Duodenal mucosa (tissue), 2 donors: ENCODE results near the gene SLC22A12.

Source experiments
- H3K27ac ChIP-seq: one replicate; pipeline ENCODE4 v1.7.0; 2013; ENCODE audit warnings: low read depth, low read length
- H3K27me3 ChIP-seq, 2 donors: one replicate each; pipeline ENCODE4 v1.7.0; 2013; ENCODE audit warnings: low read length in 2 of 2, control low read depth in 1 of 2; ENCODE audit not compliant: insufficient read depth in 2 of 2, control insufficient read depth in 1 of 2
- H3K36me3 ChIP-seq, 2 donors: one replicate each; pipeline ENCODE4 v1.7.0; 2013; ENCODE audit warnings: low read length in 2 of 2, control low read depth in 1 of 2; ENCODE audit not compliant: insufficient read depth in 2 of 2, control insufficient read depth in 1 of 2
- H3K4me1 ChIP-seq, 2 donors: one replicate each; pipeline ENCODE4 v1.7.0; 2013; ENCODE audit warnings: low read length in 2 of 2, control low read depth in 1 of 2; ENCODE audit not compliant: insufficient read depth in 2 of 2, control insufficient read depth in 1 of 2
- H3K4me3 ChIP-seq, 2 donors: one replicate each; pipeline ENCODE4 v1.7.0; 2013; ENCODE audit warnings: low read length in 2 of 2, low read depth in 1 of 2
- H3K9ac ChIP-seq, 2 donors: one replicate each; pipeline ENCODE4 v1.7.0; 2013; ENCODE audit warnings: low read length in 2 of 2, low read depth in 1 of 2
- H3K9me3 ChIP-seq, 2 donors: one replicate each; pipeline ENCODE4 v1.7.0; 2013; ENCODE audit warnings: low read length in 2 of 2, control low read depth in 1 of 2; ENCODE audit not compliant: control insufficient read depth in 1 of 2

SLC22A12 gene

DNA sequence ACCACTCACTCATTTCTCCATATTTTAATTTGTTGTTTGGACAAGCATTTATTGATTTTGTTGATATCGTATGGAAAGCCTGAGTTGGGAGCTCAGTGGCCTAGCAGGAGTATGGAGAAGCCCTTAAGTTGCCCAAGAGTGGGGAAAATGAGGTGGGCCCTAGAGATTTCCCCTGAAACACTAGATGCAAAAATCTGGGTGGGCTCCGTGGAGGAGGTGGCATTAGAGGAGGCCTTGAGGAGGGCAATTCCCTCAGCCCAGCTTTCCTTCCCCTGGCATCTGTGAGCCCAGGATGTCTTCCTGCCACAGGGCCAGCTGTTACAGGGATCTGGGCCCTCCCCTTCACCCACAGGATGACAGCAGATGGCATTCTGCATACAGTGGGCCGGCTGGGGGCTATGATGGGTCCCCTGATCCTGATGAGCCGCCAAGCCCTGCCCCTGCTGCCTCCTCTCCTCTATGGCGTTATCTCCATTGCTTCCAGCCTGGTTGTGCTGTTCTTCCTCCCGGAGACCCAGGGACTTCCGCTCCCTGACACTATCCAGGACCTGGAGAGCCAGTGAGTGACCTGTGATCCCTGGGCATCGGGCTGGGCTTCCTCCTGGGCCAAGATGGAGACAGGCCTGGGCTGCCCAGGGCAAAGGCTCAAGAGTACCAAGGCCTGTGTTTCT, 21.6 kb upstream of the SLC22A12 start:
- Histone ChIP-seq H3K4me3 (no peak overlapping the region), H3K9ac (no peak overlapping the region)

DNA sequence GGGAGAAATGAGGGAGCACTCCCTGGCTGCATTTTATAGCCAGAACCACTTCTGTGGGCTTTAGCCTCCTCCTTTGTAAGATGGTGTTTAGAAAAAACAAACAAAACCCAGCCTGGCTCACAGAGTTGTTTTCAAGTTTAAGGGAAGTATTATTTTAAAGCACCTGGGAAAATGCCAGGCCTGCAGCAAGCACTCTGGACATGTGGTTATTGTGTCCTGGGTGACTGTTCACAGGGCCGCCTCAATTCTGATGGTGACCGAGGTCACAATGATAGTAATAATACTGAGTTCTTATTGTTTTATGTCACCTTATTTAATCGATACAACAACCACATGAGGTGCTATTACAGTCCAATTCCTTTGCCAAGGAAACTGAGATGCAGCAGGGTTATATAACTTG, 20.7 kb upstream of the SLC22A12 start:
- Histone ChIP-seq H3K9me3 (no peaks in the 10 kb centered on the region), H3K27ac (no peak overlapping the region), H3K4me1 (no peaks in the 10 kb centered on the region), H3K4me3 (no peak overlapping the region), H3K27me3 (peaks cover 0 to 5% of the 10 kb centered on the region in 2 donors), H3K36me3 (no peaks in the 10 kb centered on the region), H3K9ac (no peak overlapping the region)

More for the DNA sequence above, 21.6 kb upstream of the SLC22A12 start:
- Histone ChIP-seq H3K9me3 (no peaks in the 10 kb centered on the region), H3K4me1 (no peaks in the 10 kb centered on the region), H3K27ac (no peak overlapping the region), H3K36me3 (no peaks in the 10 kb centered on the region), H3K27me3 (peaks cover 0 to 5% of the 10 kb centered on the region in 2 donors)

DNA sequence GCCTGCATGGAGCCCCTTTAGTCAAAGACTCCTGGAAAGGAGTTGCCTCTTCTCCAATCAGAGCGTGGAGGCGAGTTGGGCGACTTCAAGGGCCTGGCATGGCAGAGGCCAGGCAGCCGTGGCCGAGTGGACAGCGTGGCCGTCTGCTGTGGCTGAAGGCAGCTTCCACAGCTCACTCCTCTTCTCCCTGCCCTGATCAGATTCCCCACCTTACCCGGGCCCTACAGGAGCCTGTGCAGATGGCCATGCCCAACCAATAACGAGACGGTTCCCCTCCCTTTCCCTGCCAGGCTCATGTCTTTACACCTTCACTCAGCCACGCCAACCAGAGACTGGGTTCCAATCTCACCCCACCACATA, 20.0 kb upstream of the SLC22A12 start:
- no peak overlapping the region for H3K4me3 ChIP-seq
- H3K4me1 ChIP-seq: no peaks in the 10 kb centered on the region
- H3K36me3 ChIP-seq: no peaks in the 10 kb centered on the region
- H3K9me3 ChIP-seq: no peaks in the 10 kb centered on the region
- no peak overlapping the region for H3K27ac ChIP-seq
- H3K27me3 ChIP-seq: peaks cover 0 to 5% of the 10 kb centered on the region in 2 donors
- no peak overlapping the region for H3K9ac ChIP-seq

DNA sequence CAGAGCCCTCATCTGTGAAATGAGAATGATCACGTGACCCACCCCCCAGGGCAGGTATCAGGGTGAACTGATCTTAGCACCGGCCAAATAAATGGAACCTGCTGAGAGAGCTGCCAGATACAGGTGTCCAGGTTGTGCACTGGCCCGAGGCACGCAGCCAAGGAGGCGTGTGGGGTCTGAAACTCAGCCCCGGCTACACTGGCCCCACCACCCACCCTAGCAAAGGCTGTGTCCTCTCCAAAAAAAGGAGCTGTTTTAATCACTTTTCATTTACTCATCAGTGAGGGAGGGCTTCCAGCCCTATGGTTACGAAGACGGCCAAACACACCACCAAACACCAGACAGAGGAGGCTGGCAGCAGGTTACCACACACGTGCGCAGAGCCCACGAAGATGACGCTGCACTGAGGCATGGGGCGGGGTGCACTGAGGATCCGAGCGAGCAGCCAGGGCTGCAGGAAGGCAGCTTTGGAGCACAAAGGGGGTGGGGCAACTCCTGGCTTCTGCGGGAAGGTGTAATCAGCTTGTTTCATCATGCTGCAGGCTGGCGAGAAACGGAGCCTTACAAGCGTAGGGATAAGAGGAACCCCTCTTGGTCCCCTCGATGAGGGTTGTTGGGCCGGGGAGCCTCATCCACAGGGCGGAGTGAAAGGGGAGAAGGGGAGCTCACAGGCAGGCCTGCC, 19.5 kb upstream of the SLC22A12 start:
- Histone ChIP-seq H3K9me3 (no peaks in the 10 kb centered on the region), H3K27ac (no peak overlapping the region), H3K36me3 (no peaks in the 10 kb centered on the region), H3K9ac (no peak overlapping the region), H3K4me1 (no peaks in the 10 kb centered on the region), H3K4me3 (no peak overlapping the region), H3K27me3 (peaks cover 0 to 5% of the 10 kb centered on the region in 2 donors)

DNA sequence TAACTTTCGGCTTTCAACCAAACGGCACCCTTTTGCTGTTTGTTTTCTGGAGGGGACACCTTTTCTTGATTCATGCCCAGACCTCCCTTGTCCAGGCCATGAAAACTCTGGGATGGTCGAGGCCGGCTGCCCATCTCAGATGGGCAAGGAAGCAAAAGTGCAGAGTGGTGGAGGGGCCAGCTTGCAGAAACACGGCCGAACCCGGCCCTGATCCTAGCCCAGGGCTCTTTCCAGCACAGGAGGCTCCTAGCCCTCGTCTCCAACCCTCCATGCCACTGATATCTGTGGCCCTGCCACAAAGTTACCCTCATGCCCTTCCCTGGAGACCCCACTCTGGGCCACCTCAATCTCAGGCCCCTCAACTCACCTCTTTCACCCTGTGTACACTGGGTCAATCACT, 18.9 kb upstream of the SLC22A12 start:
- Histone ChIP-seq H3K4me3 (no peak overlapping the region), H3K27ac (no peak overlapping the region), H3K36me3 (no peaks in the 10 kb centered on the region), H3K9me3 (no peaks in the 10 kb centered on the region), H3K9ac (no peak overlapping the region), H3K27me3 (peaks cover 0 to 5% of the 10 kb centered on the region in 2 donors), H3K4me1 (no peaks in the 10 kb centered on the region)

DNA sequence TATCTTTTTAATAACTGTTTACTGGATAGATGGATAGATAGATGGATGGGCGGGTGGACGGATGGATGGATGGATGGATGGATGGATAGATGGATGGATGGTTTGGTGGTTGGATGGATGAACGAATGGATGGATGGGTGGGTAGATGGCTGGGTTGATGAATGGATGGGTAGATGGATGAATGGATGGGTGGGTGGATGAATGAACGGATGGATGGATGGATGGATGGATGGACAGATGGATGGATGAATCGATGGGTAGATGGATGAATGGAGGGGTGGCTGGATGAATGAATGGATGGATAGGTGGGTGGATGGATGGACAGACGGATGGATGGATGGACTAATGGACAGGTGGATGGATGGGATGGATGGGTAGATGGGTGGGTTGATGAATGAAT, 13.8 kb upstream of the SLC22A12 start:
- H3K9me3 ChIP-seq: no peaks in the 10 kb centered on the region
- H3K27ac ChIP-seq: no peak overlapping the region
- no peaks in the 10 kb centered on the region for H3K36me3 ChIP-seq
- H3K9ac ChIP-seq: no peak overlapping the region
- peaks cover 0 to 5% of the 10 kb centered on the region in 2 donors for H3K27me3 ChIP-seq
- no peak overlapping the region for H3K4me3 ChIP-seq
- H3K4me1 ChIP-seq: no peaks in the 10 kb centered on the region

DNA sequence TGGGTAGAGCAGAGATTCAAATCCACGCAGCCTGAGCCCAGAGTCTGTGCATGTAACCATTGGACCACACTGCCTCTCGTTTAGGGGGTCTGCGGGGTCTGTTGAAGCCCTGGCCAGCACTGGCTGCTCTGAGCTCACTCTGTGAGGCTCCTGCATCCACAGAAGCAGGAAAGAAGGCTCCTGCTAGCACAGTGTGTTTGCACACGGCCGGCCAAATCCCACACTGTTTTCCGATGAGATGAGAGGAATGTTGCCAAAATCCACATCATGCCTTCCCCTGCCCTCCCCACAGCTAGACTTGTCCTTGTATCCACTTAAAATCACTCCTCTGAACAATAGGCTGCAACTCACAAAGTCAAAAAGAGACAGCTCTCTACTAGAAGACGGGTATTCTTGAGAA, 10.6 kb upstream of the SLC22A12 start:
- Histone ChIP-seq H3K9me3 (no peaks in the 10 kb centered on the region), H3K27me3 (no peaks in the 10 kb centered on the region), H3K9ac (no peak overlapping the region), H3K36me3 (no peaks in the 10 kb centered on the region), H3K4me1 (no peaks in the 10 kb centered on the region), H3K27ac (no peak overlapping the region), H3K4me3 (no peak overlapping the region)

DNA sequence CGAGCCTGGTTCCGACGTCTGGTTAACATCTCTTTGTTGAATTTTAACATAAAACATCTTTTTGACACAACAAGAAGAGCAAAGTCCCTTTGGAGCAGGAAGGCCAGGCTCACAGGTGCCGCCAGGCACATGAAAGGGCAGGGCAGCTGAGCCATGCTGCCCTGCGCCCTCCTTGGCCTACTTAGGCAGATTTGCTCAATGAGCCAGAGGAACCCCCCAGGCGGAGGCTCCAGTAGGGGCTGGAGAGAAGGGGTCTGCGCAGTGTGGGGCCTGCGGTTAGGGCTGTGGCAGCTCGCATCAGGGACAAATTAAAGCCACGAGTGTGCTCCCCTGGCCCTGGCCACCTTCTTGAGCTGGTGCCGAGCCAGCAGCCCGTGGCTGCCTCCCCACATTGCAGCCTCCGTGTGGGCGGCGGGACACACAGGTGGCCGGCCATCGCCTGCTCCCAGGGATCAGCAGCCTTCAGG, 9.9 kb upstream of the SLC22A12 start:
- Histone ChIP-seq H3K9me3 (no peaks in the 10 kb centered on the region), H3K4me3 (no peak overlapping the region), H3K27me3 (no peaks in the 10 kb centered on the region), H3K9ac (no peak overlapping the region), H3K36me3 (no peaks in the 10 kb centered on the region), H3K4me1 (no peaks in the 10 kb centered on the region), H3K27ac (no peak overlapping the region)

DNA sequence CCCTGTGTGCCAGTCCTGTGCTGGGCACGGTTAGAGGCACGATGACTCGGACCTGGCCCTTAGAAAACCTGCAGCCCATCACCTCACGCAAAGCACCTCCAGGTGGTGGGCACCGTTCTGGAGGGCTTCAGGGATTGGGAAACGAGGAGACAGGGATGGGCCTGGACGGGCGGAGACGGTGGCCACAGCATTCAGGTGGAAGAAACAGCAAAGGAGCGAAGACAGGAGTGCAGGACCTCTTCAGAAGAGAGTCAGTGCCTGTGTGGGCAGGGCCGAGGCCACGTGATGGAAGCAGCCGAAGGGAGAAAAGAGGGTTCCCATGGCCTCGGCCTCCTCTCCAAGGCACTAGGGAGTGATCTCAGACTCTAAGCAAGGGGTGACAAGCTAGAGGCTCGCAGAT, 8.1 kb upstream of the SLC22A12 start:
- H3K27ac ChIP-seq: no peak overlapping the region

DNA sequence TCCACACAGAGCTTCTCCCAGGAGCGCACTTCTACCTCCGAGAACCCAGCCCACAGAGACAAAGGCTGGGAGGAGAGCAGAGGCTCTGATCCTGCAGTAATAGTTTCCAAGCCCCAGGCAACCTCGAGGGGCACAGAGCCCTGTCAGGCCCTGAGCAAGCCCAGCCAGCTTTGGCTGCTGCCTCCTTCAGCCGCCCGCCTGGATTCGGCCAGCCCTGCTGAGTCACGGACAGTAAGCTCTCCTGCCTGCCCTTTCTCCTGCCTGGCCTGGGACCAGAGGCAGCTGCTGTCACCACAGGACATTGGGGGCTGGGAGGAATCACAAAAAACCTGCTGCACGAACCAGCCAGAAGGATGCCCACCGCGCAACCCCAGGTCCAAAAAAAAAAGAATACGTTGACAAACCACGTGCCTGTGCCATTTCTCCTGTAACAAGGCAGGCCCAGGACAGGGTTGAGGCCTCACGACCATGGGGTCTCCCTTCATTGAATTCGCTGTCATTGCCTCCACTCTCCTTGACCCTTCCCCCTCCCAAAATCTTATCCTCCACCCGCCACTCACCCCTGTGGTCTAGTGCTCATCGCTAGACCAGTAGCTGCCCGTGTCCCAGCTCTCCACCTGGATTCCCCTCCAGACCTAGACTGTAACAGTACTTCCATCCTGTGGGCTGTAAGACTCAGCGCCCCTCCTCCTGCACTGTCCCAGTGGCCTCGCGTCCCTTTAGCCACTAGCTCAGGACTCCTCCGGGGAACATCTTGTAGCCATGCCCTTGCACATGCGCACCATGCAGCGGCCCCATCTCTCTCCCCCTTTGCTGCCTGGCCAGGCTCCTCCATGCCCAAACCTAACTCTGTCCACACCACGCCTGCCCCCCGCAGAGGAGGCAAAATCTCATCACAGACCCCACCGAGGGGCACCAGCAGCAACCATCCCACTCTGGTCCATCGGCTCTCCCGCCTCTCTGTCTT, 7.4 kb upstream of the SLC22A12 start:
- Histone ChIP-seq H3K4me1 (no peaks in the 10 kb centered on the region), H3K9ac (no peak overlapping the region), H3K9me3 (no peaks in the 10 kb centered on the region), H3K27ac (no peak overlapping the region), H3K36me3 (no peaks in the 10 kb centered on the region), H3K4me3 (no peak overlapping the region), H3K27me3 (no peaks in the 10 kb centered on the region)

More for the DNA sequence above, 8.1 kb upstream of the SLC22A12 start:
- Histone ChIP-seq H3K4me3 (no peak overlapping the region), H3K36me3 (no peaks in the 10 kb centered on the region), H3K9ac (no peak overlapping the region), H3K27me3 (no peaks in the 10 kb centered on the region), H3K4me1 (no peaks in the 10 kb centered on the region), H3K9me3 (no peaks in the 10 kb centered on the region)
